Gastrocnemius medialis (tissue), 4 donors: ENCODE data around the gene HSPG2. TPM values are rescaled to one million over a fixed set of nuclear protein-coding genes. Genes with fewer than 3 reads are reported as not detected.

Experiments
- ATAC-seq, 2 donors: fragments of 150-250 bp; one replicate each; pipeline ENCODE4 v1.9.1; 2016
- DNase-seq, 2 donors: peaks; one replicate each; pipeline ENCODE4 v3.0.0-alpha.2; 2019
- H3K27ac ChIP-seq, 4 donors: fragments of 200-600 bp; sonication (generic); 1 replicate in 1 of 4; 2 replicates in 3 of 4; pipeline ENCODE4 v1.5.1; 2016 to 2018; ENCODE audit warnings: mild to moderate bottlenecking in 2 of 4, moderate library complexity in 1 of 4
- H3K27me3 ChIP-seq, 3 donors: fragments of 200-600 bp; sonication (generic) in 2 of 3; 1 replicate in 1 of 3; 2 replicates in 2 of 3; pipeline versions ENCODE4 v1.5.1 to v1.6.0; 2016 to 2019; ENCODE audit warnings: mild to moderate bottlenecking in 1 of 3, moderate library complexity in 1 of 3
- H3K36me3 ChIP-seq, 2 donors: fragments of 200-600 bp; sonication (generic) in 1 of 2; one replicate each; pipeline ENCODE4 v1.5.1; 2017 to 2018
- H3K4me1 ChIP-seq, 2 donors: fragments of 200-600 bp; sonication (generic) in 1 of 2; one replicate each; pipeline ENCODE4 v1.5.1; 2016 to 2017; ENCODE audit warnings: mild to moderate bottlenecking in 2 of 2
- H3K4me3 ChIP-seq, 4 donors: fragments of 200-600 bp; sonication (generic) in 3 of 4; 1 replicate in 1 of 4; 2 replicates in 3 of 4; pipeline ENCODE4 v1.5.1; 2016 to 2019; ENCODE audit warnings: mild to moderate bottlenecking in 2 of 4
- H3K9me3 ChIP-seq, 3 donors: fragments of 200-600 bp; sonication (generic) in 2 of 3; 1 replicate in 1 of 3; 2 replicates in 2 of 3; pipeline ENCODE4 v1.5.1; 2016 to 2019
- CTCF ChIP-seq, 5 experiments: fragments of 450-650 bp in 3 of 5; fragments of 200-600 bp in 2 of 5; sonication (generic) in 2 of 5; IDR thresholded peaks in 4 of 5; conservative IDR thresholded peaks in 1 of 5; 1 replicate in 4 of 5; 2 replicates in 1 of 5; pipeline ENCODE4 v1.5.1; 2016 to 2019; ENCODE audit warnings: antibody characterized with exemption in 5 of 5, mild to moderate bottlenecking in 3 of 5, moderate library complexity in 3 of 5
- POLR2A ChIP-seq, 2 donors: fragments of 450-650 bp; IDR thresholded peaks; one replicate each; pipeline ENCODE4 v1.6.1; 2017; ENCODE audit warnings: antibody characterized with exemption in 2 of 2, mild to moderate bottlenecking in 2 of 2, moderate library complexity in 2 of 2
- in situ Hi-C, 4 donors: fragments of 200-750 bp; cut with MboI; loops; one replicate each; pipeline versions ENCODE4 v1.15.0 to v1.8.0; 2017; ENCODE audit warnings: low sequenced_read_pairs in 4 of 4
- intact Hi-C: fragments of 100-400 bp; cut with DNase I; formaldehyde crosslinking; loops from one replicate; pipeline ENCODE4 v1.15.1; 2023; ENCODE audit warnings: low total_unique reads
- total RNA-seq, 4 donors: library from RNA; depleted of rRNA; stranded (reverse); fragments of >200 nt; gene quantifications; one replicate each; pipeline versions ENCODE4 v1.1.0 to v1.2.3, GENCODE V29; 2016

Gene HSPG2
- total RNA-seq, 4 donors from 2014 or later: 68.9 to 108 (median 83.5) TPM

GRCh38 chr1:21814981-21815582, 122.0 kb downstream of the HSPG2 start:
- ATAC-seq (no peak), DNase-seq (no peak)
- Histone ChIP-seq H3K9me3 (no peaks in the 10 kb centered on the region), H3K27ac (no peak overlapping the region), H3K4me3 (no peak overlapping the region), H3K36me3 (no peaks in the 10 kb centered on the region), H3K4me1 (no peaks in the 10 kb centered on the region), H3K27me3 (peaks cover 9 to 22% (median 10%) of the 10 kb centered on the region in 3 donors)
- TF ChIP-seq CTCF (IDR thresholded peaks at IDR 0.05 in 4 of 5, conservative IDR thresholded peaks at IDR 0.05 in 1 of 5) (no peak), POLR2A (IDR thresholded peaks at IDR 0.05) (no peak)
- in situ Hi-C loops: no loop called here
- intact Hi-C loops: no loop called here

- Histone ChIP-seq H3K4me1 (no peaks in the 10 kb centered on the region), H3K27me3 (peaks cover 9 to 22% (median 10%) of the 10 kb centered on the region in 3 donors), H3K27ac (no peak overlapping the region), H3K9me3 (no peaks in the 10 kb centered on the region), H3K4me3 (peak overlapping the region; percentile 9 to 28 (median 19)), H3K36me3 (no peaks in the 10 kb centered on the region)
- DNase-seq: no peak
- TF ChIP-seq CTCF (IDR thresholded peaks at IDR 0.05 in 4 of 5, conservative IDR thresholded peaks at IDR 0.05 in 1 of 5): peak in 4 of 5 experiments; percentile 19 to 50 (median 37)
- no peak for TF ChIP-seq POLR2A (IDR thresholded peaks at IDR 0.05)
- no peak for ATAC-seq
- in situ Hi-C loops (no loop called here), intact Hi-C loops (no loop called here)
Measured at GRCh38 chr1:21814241-21814918, 122.7 kb downstream of the HSPG2 start.

GRCh38 chr1:21813542-21813941, 123.6 kb downstream of the HSPG2 start:
- Histone ChIP-seq H3K27me3 (peaks cover 9 to 22% (median 10%) of the 10 kb centered on the region in 3 donors), H3K36me3 (no peaks in the 10 kb centered on the region), H3K4me1 (no peaks in the 10 kb centered on the region), H3K9me3 (no peaks in the 10 kb centered on the region), H3K27ac (no peak overlapping the region), H3K4me3 (no peak overlapping the region)
- no peak for TF ChIP-seq POLR2A (IDR thresholded peaks at IDR 0.05)
- TF ChIP-seq CTCF (IDR thresholded peaks at IDR 0.05 in 4 of 5, conservative IDR thresholded peaks at IDR 0.05 in 1 of 5): no peak
- in situ Hi-C loops: no loop called here
- DNase-seq (no peak), ATAC-seq (no peak)
- intact Hi-C loops: no loop called here

GRCh38 chr1:21811875-21812305, 125.2 kb downstream of the HSPG2 start, which contains the start of gene LDLRAD2:
LDLRAD2 (plus strand) TSS chr1:21812265; CDS start chr1:21812452, 187 bp downstream.
- TF ChIP-seq CTCF (IDR thresholded peaks at IDR 0.05 in 4 of 5, conservative IDR thresholded peaks at IDR 0.05 in 1 of 5) (no peak), POLR2A (IDR thresholded peaks at IDR 0.05) (no peak)
- no peak within 1 kb of the TSS for H3K4me3 ChIP-seq
- no peaks in the 10 kb centered on the region for H3K9me3 ChIP-seq
- no peak within 1 kb of the TSS for H3K27ac ChIP-seq
- H3K36me3 ChIP-seq: no peaks in the 10 kb centered on the region
- intact Hi-C loops: no loop called here
- no peak for ATAC-seq
- no peaks in the 10 kb centered on the region for H3K4me1 ChIP-seq
- no peak for DNase-seq
- in situ Hi-C loops: no loop called here
- H3K27me3 ChIP-seq: peaks cover 9 to 22% (median 10%) of the 10 kb centered on the region in 3 donors
